Erythroblast (primary cell): ENCODE measurements around the gene NRP1.

Source experiments
- GATA1 ChIP-seq: IDR thresholded peaks from 2 replicates; pipeline ENCODE4 v1.6.1; 2011; ENCODE audit warnings: low read depth, mild to moderate bottlenecking, control low read depth, low read length, moderate library complexity
- POLR2A ChIP-seq: IDR thresholded peaks from 2 replicates; pipeline ENCODE4 v1.6.1; 2011; ENCODE audit warnings: mild to moderate bottlenecking, low read length

GRCh38 chr10:33193057-33193700 lies 141.3 kb downstream of the NRP1 start:
- TF ChIP-seq POLR2A = no peak
- no peak for TF ChIP-seq GATA1
